Germinal center (tissue), 1 donor: Measurements from ENCODE around the gene ADGRD1.

Experiments used
- DNase-seq: peaks from one replicate; pipeline ENCODE4 v3.0.0; 2012; ENCODE audit warnings: mixed read lengths, low spot score

The ADGRD1 gene

DNA sequence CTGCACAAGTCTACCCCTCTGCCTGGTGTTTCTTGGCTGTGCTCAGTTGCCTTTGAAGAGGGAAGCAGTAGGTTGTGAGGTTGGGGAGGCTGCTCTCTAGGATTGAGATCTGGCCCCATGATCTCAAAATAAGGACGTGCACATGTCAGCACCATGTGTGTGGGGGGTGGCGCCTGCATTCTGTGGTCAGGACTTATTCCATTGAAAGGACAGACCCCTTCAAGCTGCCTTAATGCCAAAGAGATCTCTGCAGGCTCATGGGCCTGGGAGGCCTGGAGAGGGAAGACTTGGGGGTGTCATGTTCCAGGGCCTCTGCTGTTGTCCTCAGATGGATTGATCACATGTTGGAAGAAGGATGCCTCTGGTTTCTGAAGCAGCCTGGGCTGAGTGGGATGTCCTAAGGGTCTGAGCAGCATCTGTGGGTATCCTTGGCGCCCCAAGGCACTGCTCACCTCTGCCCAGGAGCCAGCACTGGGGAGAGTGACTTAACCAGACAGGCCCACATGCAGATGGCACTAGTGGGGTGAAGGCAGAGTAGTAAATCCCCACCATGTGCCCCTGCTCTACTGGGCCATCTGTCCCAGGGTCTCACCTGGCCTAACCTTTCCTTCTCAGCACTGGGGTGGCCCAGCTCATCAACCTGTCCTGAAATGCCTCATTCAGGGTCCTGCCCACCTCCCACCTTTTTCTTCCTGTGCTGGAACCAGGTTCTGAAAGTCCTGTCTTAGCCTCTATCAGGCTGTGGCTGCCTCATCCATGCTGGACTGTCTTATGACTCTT is 118.9 kb downstream of the ADGRD1 start:
- DNase-seq = no peak

DNA sequence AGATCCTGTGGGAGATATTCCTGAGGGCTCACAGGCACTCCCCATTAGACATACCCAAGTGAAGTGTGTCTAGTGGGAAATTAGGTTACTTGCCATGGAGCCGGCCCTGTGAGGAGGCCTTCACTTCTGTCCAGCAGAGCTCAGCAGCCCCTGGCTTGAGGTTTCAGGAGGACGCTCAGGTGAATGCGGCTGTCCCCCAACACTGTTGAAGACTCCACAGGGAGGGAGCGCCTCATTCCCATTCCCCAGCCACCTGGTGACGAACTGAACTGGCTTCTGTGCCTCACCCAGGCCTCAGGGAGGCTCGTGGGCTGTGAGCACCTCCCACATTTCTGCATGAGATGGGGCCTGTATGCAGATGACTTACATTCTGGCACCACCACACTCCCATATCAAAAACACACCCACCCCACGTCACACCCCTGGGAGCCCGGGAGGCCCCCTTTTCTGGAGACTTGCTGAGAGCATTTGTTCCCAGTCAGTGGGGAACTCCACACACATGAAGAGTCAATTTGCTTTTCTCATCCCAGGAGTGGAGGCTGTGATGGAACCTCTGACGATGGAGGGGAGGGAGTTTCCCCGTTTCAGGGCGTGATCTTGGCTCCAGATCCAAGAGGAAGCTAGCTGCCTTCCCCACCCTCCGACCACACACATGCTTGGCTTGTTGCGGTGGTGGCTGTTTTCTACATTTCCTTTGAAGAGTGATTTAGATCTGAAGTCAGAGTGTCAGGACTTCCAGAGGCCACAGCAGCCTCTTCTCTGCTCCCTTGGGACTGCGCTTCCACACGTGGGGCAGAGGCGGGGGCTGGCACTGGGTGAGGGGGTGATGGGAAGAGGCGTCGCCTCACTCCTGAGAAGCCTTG is 120.7 kb downstream of the ADGRD1 start:
- no peak for DNase-seq

DNA sequence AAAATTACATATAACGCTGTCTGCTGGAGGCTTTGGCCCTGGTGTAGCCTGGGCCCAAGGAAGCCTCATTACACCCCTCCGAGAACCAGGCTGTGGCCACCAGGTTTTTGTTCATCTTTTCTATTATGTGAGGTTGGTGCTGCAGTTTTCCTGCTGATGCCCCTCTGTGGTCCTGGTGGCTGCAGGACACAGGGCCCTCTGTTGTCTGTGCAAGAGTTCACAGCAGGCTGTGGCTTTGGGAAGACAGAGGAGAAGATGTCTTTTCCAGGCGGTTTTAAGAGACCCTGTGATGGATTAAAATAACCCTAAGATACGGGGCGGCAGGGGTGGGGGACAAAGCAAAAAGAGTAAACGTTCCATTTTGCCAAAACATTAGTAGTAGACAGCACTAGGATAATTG is 121.5 kb downstream of the ADGRD1 start:
- DNase-seq = no peak

DNA sequence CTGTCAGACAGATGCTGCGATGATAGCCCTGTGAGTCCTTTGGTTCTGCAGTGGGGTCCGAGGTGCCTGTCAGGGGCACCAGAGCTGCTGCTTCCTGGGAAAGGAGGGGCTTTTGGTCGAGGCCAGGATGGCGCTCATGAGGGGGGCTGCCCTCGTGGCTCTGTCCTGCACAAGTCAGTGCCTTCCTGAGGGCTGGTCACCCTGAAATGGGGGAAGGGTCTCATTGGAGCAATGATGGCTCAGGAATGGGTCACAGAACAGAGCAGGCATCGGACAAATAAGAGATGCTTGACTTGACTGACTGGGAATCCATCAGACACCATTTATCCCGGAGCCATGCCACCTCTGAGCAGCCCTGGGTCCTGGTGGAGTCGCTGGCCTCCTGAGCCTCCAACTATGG is 121.9 kb downstream of the ADGRD1 start:
- no peak for DNase-seq

DNA sequence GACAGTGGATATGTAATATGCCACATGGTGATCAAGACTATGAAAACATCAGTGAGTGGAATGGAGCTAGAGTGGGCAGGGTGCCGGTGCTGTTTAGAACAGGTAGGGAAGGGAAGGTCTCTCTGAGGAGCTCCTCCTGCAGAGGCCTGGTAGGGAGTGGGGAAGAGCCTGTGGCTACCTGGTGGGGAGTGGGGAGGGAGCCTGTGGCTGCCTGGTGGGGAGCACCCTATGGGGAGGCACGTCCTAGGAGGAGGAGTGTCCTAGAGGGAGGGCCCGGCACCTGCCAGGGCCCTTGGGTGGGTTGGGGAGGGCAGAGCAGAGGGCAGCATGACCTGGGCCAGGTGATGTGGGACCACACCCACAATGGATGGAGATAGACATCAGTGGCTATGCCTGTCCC is 122.6 kb downstream of the ADGRD1 start:
- DNase-seq = no peak

DNA sequence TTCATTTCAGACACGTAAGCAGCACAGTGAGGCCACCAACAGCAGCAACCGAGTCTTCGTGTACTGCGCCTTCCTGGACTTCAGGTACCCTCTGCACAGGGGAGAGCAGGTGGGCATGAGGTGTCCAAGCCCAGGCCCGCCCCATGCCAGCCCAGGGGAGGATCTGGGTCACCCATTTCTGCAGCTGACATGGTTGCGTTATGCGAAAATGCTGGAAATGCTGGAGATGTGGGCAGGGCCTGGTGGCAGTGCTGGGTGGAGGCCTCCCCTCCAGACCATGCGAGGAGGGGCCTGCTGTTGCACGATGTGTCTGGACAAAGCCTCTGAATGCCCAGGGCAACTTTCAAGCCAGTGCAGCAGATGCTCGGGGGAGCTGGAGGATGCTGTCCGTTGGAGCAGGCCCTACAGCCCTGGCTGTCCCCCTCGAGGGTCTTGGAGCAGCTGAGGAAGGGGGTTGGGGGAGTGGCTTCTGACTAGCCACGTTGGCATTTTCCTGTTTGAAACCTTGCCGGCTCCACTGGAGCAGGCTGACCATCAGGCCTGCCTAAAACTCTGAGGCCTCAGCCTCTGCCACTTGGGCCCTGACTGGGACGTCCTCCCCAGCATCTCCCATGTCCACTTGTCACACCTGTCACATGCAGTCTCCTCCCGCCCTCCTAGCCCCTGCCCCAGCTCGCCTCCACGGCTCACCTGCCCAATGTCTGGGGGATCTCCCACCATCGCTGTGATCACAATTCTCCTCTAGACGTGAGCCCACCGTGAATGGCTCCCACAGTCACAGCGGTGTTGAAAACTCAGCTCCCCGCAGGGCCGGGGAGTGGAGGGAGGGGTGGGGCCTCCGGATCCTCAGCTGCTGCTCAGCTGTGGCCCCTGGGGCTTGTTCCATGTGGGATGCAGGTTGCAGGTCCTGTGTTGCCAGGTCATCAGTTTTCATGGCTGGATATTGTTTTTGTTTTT is 123.4 kb downstream of the ADGRD1 start:
- DNase-seq = no peak

DNA sequence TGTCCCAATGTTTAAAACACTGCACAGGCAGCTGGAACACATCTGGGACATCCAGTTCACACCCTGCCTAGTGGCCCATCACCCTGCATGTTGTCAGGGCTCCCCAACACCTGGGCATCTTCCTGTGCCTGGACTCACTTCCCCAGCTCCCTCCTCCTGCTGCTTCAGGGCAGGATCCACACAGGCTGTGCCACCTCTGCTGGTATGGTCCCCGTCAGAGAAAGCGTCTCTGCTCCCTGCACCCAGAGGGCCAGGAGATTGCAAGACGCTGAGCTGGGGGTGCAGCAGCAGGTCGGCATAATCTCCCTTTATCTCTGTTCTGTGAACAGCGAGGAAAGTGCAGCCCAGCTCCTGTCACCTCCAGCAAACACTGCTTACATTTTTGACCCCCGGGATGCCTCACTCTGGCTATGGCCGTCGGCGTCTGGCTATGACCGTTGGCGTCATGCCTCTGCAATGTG is 124.3 kb downstream of the ADGRD1 start:
- no peak for DNase-seq

DNA sequence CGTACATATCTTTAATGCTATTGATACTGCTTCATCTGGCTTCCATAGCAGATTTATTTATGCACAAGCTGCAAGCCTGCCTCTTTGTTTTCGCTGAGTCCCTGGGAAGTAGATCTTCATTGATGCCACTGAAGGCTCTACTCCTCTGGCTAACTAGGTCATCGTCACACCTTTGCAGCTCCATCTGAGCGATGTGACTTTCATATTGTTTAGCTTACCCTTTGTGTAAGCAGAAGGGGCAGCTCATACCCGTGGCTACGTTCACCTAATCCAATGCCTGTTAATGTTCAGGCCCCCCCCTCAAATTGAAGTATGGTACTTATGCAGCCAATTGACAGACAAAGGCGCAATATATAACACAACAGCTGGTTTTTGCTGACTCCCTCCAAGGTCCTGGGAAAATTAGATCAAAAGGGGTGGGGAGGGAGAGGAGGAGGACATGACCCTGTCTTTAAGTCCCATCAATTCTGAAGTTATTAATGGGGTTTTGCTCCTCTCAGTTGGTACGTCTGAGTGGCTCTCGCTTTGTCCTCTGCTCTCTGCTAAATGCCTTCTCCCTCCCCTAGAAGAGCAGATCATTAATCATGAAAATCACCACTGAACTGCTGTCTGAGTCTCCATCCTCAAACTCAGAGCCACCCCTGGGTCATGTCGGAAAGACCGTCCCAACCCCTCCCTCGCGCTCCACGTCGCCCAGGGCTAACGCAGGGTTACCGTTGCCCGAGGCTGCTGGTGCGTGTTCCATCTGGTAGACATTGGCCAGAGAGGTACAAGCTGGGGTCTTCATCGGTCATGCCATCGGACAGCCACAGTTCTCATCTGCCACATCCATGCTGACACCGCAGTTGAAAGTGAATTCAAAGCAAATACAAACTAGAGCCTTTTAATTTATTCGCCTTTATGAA is 128.8 kb downstream of the ADGRD1 start:
- DNase-seq = no peak

DNA sequence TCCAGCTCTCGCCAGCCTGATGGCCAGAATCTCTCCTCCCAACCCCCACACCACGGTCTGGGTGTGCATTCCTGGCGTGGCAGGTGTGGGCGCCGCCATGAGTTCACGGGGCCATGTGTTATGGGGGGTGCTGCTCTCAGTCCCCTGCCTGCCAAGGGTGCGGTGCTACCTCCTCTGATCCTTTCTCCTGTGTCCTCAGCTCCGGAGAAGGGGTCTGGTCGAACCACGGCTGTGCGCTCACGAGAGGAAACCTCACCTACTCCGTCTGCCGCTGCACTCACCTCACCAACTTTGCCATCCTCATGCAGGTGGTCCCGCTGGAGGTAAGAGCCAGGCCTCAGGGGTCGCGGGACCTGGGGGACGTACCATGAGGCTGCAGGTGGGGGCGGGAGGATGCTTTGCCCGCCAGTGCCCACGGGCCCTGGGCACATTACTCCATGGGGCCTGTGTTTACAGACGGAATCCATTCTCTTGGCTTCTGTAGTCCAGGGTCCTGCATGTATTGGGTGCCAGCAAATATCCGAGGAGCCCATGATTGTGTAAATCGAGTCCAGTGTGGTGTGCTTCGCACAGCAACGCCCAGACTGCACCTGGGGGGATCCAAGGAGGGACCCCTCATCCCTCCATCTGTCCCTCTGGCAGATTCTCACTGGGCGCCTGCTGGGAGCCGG is 130.8 kb downstream of the ADGRD1 start:
- no peak for DNase-seq

DNA sequence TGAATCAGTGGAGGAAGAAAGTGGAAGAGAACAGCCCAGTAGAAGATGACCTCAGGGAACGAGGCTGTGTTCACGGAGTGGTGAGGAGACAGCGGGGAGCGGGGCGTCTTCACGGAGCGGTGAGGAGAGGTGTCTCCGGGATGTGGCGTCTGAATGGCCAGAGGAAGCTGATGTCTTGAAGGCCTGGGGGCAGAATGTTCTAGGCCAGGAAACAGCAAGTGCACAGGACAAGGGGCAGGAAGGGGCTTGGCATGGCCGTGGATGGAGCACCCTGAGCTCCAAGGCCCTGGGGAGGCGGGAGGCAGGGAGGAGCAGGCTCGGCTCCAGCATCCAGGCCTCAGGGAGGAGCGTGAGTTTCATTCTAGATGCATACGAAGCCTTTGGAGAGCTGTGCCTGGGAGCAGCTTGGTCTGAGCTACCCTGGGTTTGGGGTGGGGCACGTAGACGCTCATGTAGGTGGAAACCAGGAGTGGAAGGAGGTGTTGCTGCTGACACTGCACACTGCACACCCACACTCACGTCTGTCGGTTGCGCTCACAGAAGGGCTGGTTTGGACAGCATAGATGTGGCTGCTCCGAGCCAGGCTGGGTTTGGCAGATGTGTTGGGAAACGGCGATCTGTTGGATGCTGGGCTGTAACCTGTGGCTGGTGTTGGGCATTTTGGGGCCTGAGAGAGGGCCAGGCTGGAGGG is 131.6 kb downstream of the ADGRD1 start:
- DNase-seq = no peak

DNA sequence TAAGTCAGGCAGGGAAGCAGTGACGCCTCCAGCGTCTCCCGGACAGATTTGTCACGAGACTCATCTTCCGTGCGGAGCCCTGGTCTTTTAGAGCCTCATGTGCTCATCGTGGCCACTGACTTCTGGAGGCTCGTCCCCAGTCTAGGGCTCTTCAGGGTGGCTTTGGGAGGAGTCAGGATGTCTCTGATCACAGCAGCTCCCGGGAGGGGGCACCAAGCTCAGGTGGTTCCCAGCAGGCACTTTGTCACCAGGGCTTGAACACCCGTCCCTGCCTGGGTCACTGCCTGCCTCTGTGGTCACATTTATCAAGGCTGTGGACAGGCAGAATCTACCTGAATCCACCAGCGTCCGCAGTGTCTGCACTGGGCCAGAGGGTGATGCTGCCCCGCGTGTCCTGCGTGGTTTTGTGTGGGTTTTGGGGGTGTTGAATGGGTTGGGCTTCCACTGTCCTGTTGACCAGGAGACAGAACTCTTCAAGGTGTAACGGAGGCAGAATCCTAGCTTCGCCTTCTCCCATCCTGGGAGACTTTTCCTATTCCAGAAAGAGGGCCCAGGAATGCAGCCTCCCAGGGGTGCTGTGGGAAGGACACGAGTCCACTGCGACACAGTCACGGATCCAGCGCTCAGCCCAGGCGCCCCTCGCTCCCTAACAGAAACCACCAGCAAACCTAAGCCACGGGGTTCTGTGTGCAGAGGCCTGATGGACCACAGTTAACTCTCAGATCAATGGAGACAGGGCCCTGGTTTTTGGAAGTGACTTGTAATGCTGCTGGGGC is 132.3 kb downstream of the ADGRD1 start:
- DNase-seq = no peak

DNA sequence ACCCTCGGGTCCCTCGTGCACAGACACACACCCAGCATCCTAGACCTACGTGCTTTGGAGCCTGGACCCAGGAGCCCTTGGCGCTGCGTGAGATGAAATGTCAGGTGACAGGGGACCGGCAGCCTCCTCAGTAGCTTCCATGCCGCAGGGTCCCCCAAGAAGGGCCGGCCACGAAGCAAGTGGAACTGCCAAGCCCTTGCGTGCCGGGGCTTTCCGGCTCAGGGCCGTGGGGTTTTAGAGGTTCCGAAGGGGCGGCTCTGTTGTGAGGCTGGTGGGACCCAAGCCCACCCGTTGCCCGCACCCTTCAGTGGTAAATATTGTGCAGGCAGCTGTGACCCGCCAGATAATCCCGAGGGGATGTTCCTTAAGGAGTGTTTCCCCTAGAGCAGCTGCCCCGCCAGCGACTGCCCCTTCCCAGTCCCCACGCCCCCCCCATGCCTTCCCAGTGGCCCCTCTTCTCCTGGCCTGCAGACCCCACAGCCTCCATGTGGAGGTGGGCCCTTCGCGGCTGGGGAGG is 133.7 kb downstream of the ADGRD1 start:
- no peak for DNase-seq

DNA sequence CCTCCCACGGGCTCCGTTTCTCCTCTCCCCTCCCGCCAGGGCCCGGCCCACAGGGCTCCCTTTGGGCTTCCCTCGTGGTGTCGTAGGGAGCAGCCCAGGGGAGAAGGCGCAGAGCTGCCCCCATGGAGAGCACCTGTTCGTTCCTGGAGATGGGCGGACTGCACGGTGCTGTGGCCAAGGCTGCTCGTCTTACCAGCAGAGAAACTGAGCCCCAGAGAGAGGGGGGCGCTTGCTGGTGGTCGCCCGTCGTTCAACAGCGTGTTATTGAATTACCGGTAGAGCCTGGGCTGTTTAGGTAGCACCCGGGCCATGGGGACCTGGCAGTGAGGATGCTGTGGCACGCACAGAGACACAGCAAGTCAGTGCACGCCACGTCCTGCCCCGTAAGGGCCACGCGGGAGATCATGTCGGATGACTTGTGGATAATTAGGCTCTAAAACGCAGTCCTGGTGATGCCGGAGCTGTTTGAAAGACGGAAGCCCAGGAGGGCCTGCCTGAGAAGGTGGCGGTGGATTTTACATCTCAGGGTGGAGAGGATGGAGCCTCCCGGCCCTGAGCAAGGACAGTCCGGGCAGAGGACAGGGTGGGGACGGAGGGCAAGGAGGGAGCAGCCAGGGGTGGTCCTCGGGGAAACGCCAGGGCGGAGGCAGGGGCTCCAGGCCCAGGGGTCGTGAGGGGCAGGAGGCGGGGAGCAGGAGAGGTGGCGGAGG is 134.4 kb downstream of the ADGRD1 start:
- DNase-seq = no peak

DNA sequence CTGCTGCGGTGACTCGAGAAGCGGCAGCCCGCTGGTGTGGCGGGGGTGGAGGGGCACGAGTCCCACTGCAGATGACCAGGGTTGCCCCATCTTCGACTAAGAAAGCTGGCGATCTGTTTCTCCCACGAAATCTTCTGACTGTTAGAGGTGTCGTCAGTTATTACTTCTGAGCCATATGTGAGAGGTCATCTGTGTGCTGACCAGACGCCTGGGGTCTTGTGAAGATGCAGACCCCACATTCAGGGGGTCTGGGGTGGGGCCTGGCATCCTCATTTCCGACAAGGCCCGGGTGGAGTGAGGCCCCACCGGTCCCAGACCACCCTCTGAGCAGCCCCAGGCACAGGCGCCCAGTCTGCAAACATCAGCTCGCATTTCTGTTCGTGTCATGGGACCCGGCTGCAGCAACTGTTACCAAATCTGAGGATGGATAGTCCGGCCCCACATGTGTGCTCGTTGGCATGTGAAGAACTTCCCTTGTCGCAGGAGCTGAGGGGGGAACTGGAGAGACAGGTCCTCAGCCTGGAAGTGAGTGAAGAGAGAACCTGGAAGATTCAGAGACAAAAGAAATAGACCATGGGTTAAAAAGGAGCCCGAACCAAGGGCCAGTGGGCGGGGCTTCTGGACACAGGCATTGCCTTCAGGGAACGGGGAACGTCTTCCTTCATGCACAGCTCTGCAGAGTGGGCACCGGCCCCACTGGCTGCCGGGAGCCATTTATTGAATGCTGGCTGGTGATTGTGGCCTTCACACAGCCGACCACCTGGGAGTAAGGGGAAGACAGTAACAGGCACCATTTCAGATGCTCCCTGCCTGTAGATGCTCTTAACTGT is 135.2 kb downstream of the ADGRD1 start:
- DNase-seq = no peak

DNA sequence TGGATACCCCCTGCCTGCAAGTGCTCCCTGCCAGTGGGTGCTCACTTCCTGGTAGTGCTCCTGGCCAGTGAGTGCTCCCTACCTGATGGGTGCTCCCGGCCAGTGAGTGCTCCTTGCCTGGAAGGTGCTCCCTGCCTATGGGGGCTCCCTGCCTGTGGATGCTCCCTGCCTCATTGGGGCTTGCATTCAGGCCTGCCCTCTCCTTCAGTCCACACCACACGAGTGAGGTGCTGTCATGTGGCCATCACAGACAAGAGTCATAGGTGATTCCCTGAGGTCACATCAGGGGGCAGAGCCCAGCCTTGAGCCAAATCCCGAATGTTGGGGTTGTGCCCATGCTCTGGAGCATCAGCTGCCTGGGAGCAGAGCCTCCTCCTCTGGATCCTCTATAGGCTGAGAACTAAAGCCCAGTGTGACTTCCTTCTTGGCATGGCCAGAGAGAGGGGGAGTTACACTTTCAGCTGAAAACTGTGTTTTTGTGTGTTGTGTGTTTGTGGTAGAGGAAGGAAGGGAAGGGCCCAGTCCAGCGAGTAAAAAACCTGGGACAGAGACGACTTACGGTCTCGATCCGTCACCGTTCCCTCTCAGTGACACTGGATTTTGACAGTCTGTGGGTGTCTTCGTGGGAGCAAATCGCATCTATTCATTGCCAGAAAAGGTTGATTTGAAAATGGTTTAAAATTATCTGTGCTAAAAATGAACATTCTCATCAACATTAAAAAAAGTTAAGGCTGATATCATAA is 136.0 kb downstream of the ADGRD1 start:
- DNase-seq = no peak
